H9 (cell line): Measurements from ENCODE around the gene HIVEP1. TPM values are rescaled to one million over a fixed set of nuclear protein-coding genes. Genes with fewer than 3 reads are reported as not detected.

Experiments used
- DNase-seq: peaks from one replicate; pipeline ENCODE4 v3.0.0-alpha.2; 2017
- H2AFZ ChIP-seq: one replicate; pipeline ENCODE4 v1.6.1; 2013; ENCODE audit warnings: mild to moderate bottlenecking, low read length, control low read depth, moderate library complexity
- H2AK5ac ChIP-seq: 2 replicates; pipeline ENCODE4 v1.6.1; 2013; ENCODE audit warnings: low read length, control low read depth, mixed read lengths; ENCODE audit not compliant: insufficient read length
- H2BK120ac ChIP-seq: one replicate; pipeline ENCODE4 v1.6.1; 2013; ENCODE audit warnings: low read depth, mild to moderate bottlenecking, low read length, control low read depth, inconsistent platforms; ENCODE audit not compliant: poor library complexity, severe bottlenecking
- H2BK12ac ChIP-seq: 2 replicates; pipeline ENCODE4 v1.6.1; 2013; ENCODE audit warnings: low read length, control low read depth, mixed read lengths, low read depth; ENCODE audit not compliant: insufficient read length
- H2BK15ac ChIP-seq: 2 replicates; pipeline ENCODE4 v1.6.1; 2013; ENCODE audit warnings: low read depth, low read length, control low read depth
- H2BK20ac ChIP-seq: one replicate; pipeline ENCODE4 v1.6.1; 2013; ENCODE audit warnings: low read depth, mild to moderate bottlenecking, low read length, control low read depth, inconsistent platforms; ENCODE audit not compliant: poor library complexity, severe bottlenecking
- H2BK5ac ChIP-seq: 2 replicates; pipeline ENCODE4 v1.6.1; 2013; ENCODE audit warnings: low read length, control low read depth, mixed read lengths; ENCODE audit not compliant: insufficient read length
- H3K14ac ChIP-seq: 2 replicates; pipeline ENCODE4 v1.6.1; 2013; ENCODE audit warnings: low read length, control low read depth; ENCODE audit not compliant: insufficient read depth
- H3K18ac ChIP-seq: 2 replicates; pipeline ENCODE4 v1.6.1; 2013; ENCODE audit warnings: low read depth, mild to moderate bottlenecking, mixed read lengths, low read length, control low read depth; ENCODE audit not compliant: insufficient read length
- H3K23ac ChIP-seq: 2 replicates; pipeline ENCODE4 v1.6.1; 2013; ENCODE audit warnings: low read length, control low read depth, mixed read lengths, low read depth; ENCODE audit not compliant: insufficient read length
- H3K23me2 ChIP-seq: 2 replicates; pipeline ENCODE4 v1.6.1; 2013; ENCODE audit warnings: low read depth, mild to moderate bottlenecking, mixed read lengths, low read length, control low read depth; ENCODE audit not compliant: insufficient read length, poor library complexity, severe bottlenecking
- H3K27ac ChIP-seq: 2 replicates; pipeline ENCODE4 v1.5.1; 2013; ENCODE audit warnings: low read length, control low read depth, mixed read lengths, low read depth; ENCODE audit not compliant: insufficient read length
- H3K27me3 ChIP-seq: 2 replicates; pipeline ENCODE4 v1.6.1; 2013; ENCODE audit warnings: low read length, control low read depth, inconsistent platforms; ENCODE audit not compliant: insufficient read depth
- H3K4ac ChIP-seq: 2 replicates; pipeline ENCODE4 v1.6.1; 2013; ENCODE audit warnings: low read depth, mild to moderate bottlenecking, control low read depth, inconsistent platforms, low read length, moderate library complexity
- H3K4me1 ChIP-seq: 2 replicates; pipeline ENCODE4 v1.6.1; 2013; ENCODE audit warnings: low read length, control low read depth, inconsistent platforms; ENCODE audit not compliant: insufficient read depth
- H3K4me2 ChIP-seq: 2 replicates; pipeline ENCODE4 v1.6.1; 2013; ENCODE audit warnings: low read length, control low read depth, mixed read lengths; ENCODE audit not compliant: insufficient read length, insufficient read depth
- H3K56ac ChIP-seq: 2 replicates; pipeline ENCODE4 v1.6.1; 2013; ENCODE audit warnings: low read depth, mild to moderate bottlenecking, mixed read lengths, low read length, control low read depth; ENCODE audit not compliant: insufficient read length
- H3K79me1 ChIP-seq: 2 replicates; pipeline ENCODE4 v1.6.1; 2013; ENCODE audit warnings: low read depth, mild to moderate bottlenecking, moderate library complexity, low read length, control low read depth, inconsistent platforms; ENCODE audit not compliant: insufficient read depth, poor library complexity, severe bottlenecking
- H3K79me2 ChIP-seq: 2 replicates; pipeline ENCODE4 v1.6.1; 2013; ENCODE audit warnings: low read length, control low read depth, inconsistent platforms; ENCODE audit not compliant: insufficient read depth
- H3K9ac ChIP-seq: 2 replicates; pipeline ENCODE4 v1.6.1; 2013; ENCODE audit warnings: low read length, control low read depth, mixed read lengths; ENCODE audit not compliant: insufficient read length; ENCODE audit errors: extremely low read depth
- H3K9me3 ChIP-seq: one replicate; pipeline ENCODE4 v1.6.1; 2013; ENCODE audit warnings: low read depth, low read length, inconsistent platforms; ENCODE audit not compliant: control insufficient read depth
- H3T11ph ChIP-seq: one replicate; pipeline ENCODE4 v1.6.1; 2013; ENCODE audit warnings: mild to moderate bottlenecking, low read length, control low read depth, inconsistent platforms
- H4K20me1 ChIP-seq: one replicate; pipeline ENCODE4 v1.6.1; 2013; ENCODE audit not compliant: control insufficient read depth, insufficient read length, insufficient read depth
- H4K5ac ChIP-seq: 2 replicates; pipeline ENCODE4 v1.6.1; 2013; ENCODE audit warnings: low read depth, mild to moderate bottlenecking, mixed read lengths, low read length, control low read depth; ENCODE audit not compliant: insufficient read length
- H4K8ac ChIP-seq: replicated peaks from 2 replicates; pipeline ENCODE4 v1.6.1; 2013; ENCODE audit warnings: low read length, control low read depth, mixed read lengths, low read depth; ENCODE audit not compliant: insufficient read length
- H4K91ac ChIP-seq: 2 replicates; pipeline ENCODE4 v1.6.1; 2013; ENCODE audit warnings: low read depth, mild to moderate bottlenecking, moderate library complexity, mixed read lengths, low read length, control low read depth; ENCODE audit not compliant: insufficient read length
- H3K27ac Mint-ChIP-seq, 3 experiments: 2 replicates in 2 of 3; 3 replicates in 1 of 3; pipeline ENCODE4 v1.8.0; 2020 to 2021; ENCODE audit warnings: mixed read lengths in 3 of 3, mild to moderate bottlenecking in 1 of 3, moderate library complexity in 1 of 3
- H3K27me3 Mint-ChIP-seq: 2 replicates; pipeline ENCODE4 v1.8.0; 2021; ENCODE audit warnings: low read depth, mild to moderate bottlenecking, moderate library complexity, mixed read lengths
- H3K36me3 Mint-ChIP-seq, 3 experiments: 2 replicates in 2 of 3; 3 replicates in 1 of 3; pipeline ENCODE4 v1.8.0; 2020 to 2021; ENCODE audit warnings: low read depth in 3 of 3, mixed read lengths in 3 of 3; ENCODE audit not compliant: insufficient read depth in 1 of 3
- H3K4me1 Mint-ChIP-seq, 2 experiments: 2 replicates each; pipeline ENCODE4 v1.8.0; 2020; ENCODE audit warnings: mixed read lengths in 2 of 2
- H3K4me3 Mint-ChIP-seq, 2 experiments: 2 replicates in 1 of 2; 3 replicates in 1 of 2; pipeline ENCODE4 v1.8.0; 2020 to 2021; ENCODE audit warnings: mild to moderate bottlenecking in 2 of 2, mixed read lengths in 2 of 2, moderate library complexity in 1 of 2
- H3K9me3 Mint-ChIP-seq, 2 experiments: 2 replicates in 1 of 2; 3 replicates in 1 of 2; pipeline ENCODE4 v1.8.0; 2020; ENCODE audit warnings: mild to moderate bottlenecking in 2 of 2, mixed read lengths in 2 of 2, moderate library complexity in 1 of 2
- CTCF ChIP-seq: fragments of 200-600 bp; sonication (generic); conservative IDR thresholded peaks from 3 replicates; pipeline ENCODE4 v1.8.0; 2021; ENCODE audit warnings: antibody characterized with exemption, mild to moderate bottlenecking
- WGBS: extraction: QIAGEN DNeasy Blood & Tissue Kit; methylation state at CpG from one replicate; pipeline ENCODE4 v1.1.7; 2013; ENCODE audit warnings: missing lambda C conversion rate, low lambda C conversion rate, mixed read lengths; ENCODE audit not compliant: insufficient read length; ENCODE audit errors: extremely low coverage; 5-methylcytosine and 5-hydroxymethylcytosine counted together
- total RNA-seq: library from RNA; stranded (reverse); gene quantifications from 2 replicates; pipeline ENCODE4 v1.2.1, GENCODE V29; 2021

Gene HIVEP1
- total RNA-seq, 1 experiment from 2014 or later = 44.2 TPM

- Histone ChIP-seq H3K23ac (no peak overlapping the region), H3K56ac (no peak overlapping the region), H2BK15ac (no peak overlapping the region), H4K5ac (no peak overlapping the region), H2BK5ac (no peak overlapping the region), H3K9me3 (no peaks in the 10 kb centered on the region), H3K14ac (no peak overlapping the region), H3K18ac (no peak overlapping the region), H3K4ac (no peak overlapping the region), H3K4me1 (peaks cover 7% of the 10 kb centered on the region; the same call in 1 of the 2 replicates), H3T11ph (no peak overlapping the region), H2AK5ac (no peak overlapping the region), H4K91ac (no peak overlapping the region), H4K8ac (no peak overlapping the region), H3K79me2 (no peaks in the 10 kb centered on the region), H3K23me2 (no peaks in the 10 kb centered on the region), H4K20me1 (no peaks in the 10 kb centered on the region), H3K79me1 (no peaks in the 10 kb centered on the region), H2BK20ac (no peak overlapping the region), H3K27ac (no peak overlapping the region), H2AFZ (no peak overlapping the region), H3K4me2 (no peak overlapping the region), H2BK12ac (no peak overlapping the region), H3K27me3 (no peaks in the 10 kb centered on the region), H3K9ac (no peak overlapping the region), H2BK120ac (no peak overlapping the region)
- Mint-ChIP-seq H3K36me3 (peaks cover 20 to 37% (median 25%) of the 10 kb centered on the region in 3 experiments; a peak in 6 of 7 replicates), H3K27ac (peak overlapping the region; percentile 6 to 45 (median 42); a peak in 5 of 7 replicates), H3K4me1 (peaks cover 25 to 31% of the 10 kb centered on the region in 2 experiments), H3K4me3 (no peak overlapping the region), H3K27me3 (no peaks in the 10 kb centered on the region), H3K9me3 (peaks cover 2 to 3% of the 10 kb centered on the region in 2 experiments; a peak in 1 of 5 replicates)
- TF ChIP-seq CTCF = no peak
- no CpG with 5 or more reads among the region's 6 CpGs for WGBS
- DNase-seq = no peak
Observed at GRCh38 chr6:12113190-12113577, 101.1 kb downstream of the HIVEP1 start.
